SK-N-MC (cell line): ENCODE data around the gene KLHL7.

Source experiments
- DNase-seq: peaks from one replicate; pipeline ENCODE4 v3.0.0-alpha.2; 2011; ENCODE audit warnings: low read depth, low spot score
- H3K27ac ChIP-seq: fragments of 200-600 bp; sonication (generic); 2 replicates; pipeline ENCODE4 v1.5.1; 2016; ENCODE audit warnings: mixed run types
- H3K36me3 ChIP-seq: fragments of 200-600 bp; sonication (generic); 2 replicates; pipeline ENCODE4 v1.6.1; 2017; ENCODE audit warnings: antibody characterized with exemption, low read length, mixed read lengths; ENCODE audit not compliant: insufficient read depth
- H3K4me3 ChIP-seq: fragments of 200-600 bp; sonication (generic); 2 replicates; pipeline ENCODE4 v1.5.1; 2016
- H3K9ac ChIP-seq: fragments of 200-600 bp; sonication (generic); 2 replicates; pipeline ENCODE4 v1.8.0; 2017; ENCODE audit warnings: mixed run types, mixed read lengths; ENCODE audit not compliant: insufficient read length
- H3K9me3 ChIP-seq: fragments of 200-600 bp; sonication (generic); 2 replicates; pipeline ENCODE4 v1.6.1; 2017; ENCODE audit warnings: low read depth, mild to moderate bottlenecking, antibody characterized with exemption, low read length, moderate library complexity, mixed read lengths
- EZH2 ChIP-seq: fragments of 200-600 bp; sonication (generic); IDR thresholded peaks from one replicate; pipeline ENCODE4 v1.6.1; 2017; ENCODE audit warnings: antibody characterized with exemption
- FOXP2 ChIP-seq: optimal IDR thresholded peaks from 2 replicates; pipeline ENCODE3; 2011; ENCODE audit warnings: mild to moderate bottlenecking, moderate library complexity; ENCODE audit not compliant: insufficient read depth; ENCODE audit errors: extremely low read length, control extremely low read depth
- POLR2AphosphoS5 ChIP-seq: IDR thresholded peaks from 2 replicates; pipeline ENCODE4 v1.6.1; 2012; ENCODE audit warnings: mild to moderate bottlenecking, low read depth, low read length, borderline replicate concordance

Gene KLHL7

DNA sequence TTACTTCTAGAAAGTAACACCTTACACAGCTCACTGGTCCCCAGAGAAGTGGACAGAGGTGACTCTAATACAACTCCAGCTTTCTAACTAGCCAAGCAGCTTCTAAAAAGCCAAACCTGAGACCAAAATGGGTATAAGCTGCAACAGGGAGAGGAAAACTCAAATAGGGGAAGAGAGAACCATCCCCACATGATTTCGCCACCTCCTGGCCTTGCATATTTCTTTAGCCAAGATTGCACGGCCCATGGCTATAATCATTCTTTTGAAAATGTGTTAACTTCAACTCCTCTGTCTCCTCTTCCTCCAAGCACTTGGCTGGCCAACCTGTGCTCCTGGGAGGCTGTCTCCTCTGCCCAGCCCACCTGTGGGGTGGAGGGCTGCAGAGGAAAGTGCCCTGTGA is 104.9 kb downstream of the KLHL7 start:
- H3K9ac ChIP-seq, result no peak overlapping the region

DNA sequence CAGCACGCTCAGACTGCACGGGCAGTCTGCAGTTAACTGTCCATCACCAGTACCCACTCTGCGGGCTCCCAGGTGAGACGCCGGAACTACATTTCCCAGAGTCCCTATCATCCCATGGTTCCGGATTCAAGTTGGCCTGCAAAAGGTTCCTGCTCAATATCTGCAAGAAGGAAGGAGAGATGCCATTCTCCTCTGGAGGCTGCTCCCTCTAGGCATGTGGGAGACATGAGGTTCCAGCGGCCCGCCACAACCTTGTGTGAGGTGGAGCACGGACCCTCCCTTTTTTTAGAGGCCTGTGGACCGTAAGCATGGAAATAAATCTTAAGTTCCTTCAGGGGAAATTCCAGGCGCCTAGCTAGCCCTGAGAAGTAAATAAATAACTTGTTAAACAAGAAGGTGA is 106.0 kb downstream of the KLHL7 start:
- Histone ChIP-seq H3K4me3 (no peak overlapping the region), H3K27ac (no peak overlapping the region), H3K36me3 (no peaks in the 10 kb centered on the region), H3K9me3 (no peaks in the 10 kb centered on the region), H3K9ac (no peak overlapping the region)
- DNase-seq, result no peak
- TF ChIP-seq POLR2AphosphoS5 (no peak), EZH2 (no peak), FOXP2 (no peak)

More for the DNA sequence above, 104.9 kb downstream of the KLHL7 start:
- TF ChIP-seq EZH2, result no peak
- TF ChIP-seq POLR2AphosphoS5, result no peak
- no peak for TF ChIP-seq FOXP2
- H3K36me3 ChIP-seq, result no peaks in the 10 kb centered on the region
- no peaks in the 10 kb centered on the region for H3K9me3 ChIP-seq
- no peak overlapping the region for H3K4me3 ChIP-seq
- H3K27ac ChIP-seq, result no peak overlapping the region
- DNase-seq, result no peak

DNA sequence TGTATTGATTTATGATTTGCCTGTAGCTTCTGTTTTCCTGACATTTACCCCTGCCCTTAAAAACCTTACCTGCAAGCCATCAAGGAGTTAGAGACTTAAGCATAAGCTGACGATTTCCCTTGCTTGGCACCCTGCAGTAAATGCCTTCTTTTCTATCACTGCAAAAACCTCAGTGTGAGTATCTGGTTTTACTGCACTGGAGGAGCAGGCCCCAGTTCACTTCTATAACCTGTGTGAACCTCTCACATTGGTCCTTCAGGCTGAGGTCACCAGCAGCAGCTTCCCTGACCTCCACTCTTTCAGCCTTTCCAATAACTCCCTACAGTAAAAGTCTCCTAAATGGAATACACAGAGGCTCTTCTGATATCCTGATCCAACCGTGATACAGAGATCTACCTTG is 106.8 kb downstream of the KLHL7 start:
- DNase-seq, result no peak
- Histone ChIP-seq H3K9me3 (no peaks in the 10 kb centered on the region), H3K27ac (no peak overlapping the region), H3K9ac (no peak overlapping the region), H3K4me3 (no peak overlapping the region), H3K36me3 (no peaks in the 10 kb centered on the region)
- TF ChIP-seq EZH2 (no peak), FOXP2 (no peak), POLR2AphosphoS5 (no peak)

DNA sequence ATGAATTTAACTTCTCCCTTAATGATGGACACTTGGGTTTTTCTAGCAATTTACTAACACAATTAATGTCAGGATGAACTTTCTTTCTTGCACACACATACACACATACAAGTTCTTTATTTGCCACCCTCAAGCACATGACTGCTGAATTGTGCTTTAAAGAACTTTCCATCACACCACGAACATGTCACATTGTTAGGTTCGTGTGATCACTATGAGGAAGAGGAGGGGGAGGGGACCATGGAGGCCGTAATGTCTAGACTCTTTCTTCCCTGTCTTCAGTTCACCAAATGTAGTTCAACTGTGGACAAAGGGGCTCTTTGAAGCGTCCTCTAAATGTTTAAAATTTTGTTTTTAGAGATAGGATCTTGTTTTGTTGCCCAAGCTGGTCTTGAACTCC is 107.3 kb downstream of the KLHL7 start:
- no peak overlapping the region for H3K9ac ChIP-seq
- no peak overlapping the region for H3K27ac ChIP-seq
- H3K36me3 ChIP-seq, result no peaks in the 10 kb centered on the region
- no peaks in the 10 kb centered on the region for H3K9me3 ChIP-seq
- TF ChIP-seq POLR2AphosphoS5 (no peak), EZH2 (no peak), FOXP2 (no peak)
- no peak for DNase-seq
- H3K4me3 ChIP-seq, result no peak overlapping the region

DNA sequence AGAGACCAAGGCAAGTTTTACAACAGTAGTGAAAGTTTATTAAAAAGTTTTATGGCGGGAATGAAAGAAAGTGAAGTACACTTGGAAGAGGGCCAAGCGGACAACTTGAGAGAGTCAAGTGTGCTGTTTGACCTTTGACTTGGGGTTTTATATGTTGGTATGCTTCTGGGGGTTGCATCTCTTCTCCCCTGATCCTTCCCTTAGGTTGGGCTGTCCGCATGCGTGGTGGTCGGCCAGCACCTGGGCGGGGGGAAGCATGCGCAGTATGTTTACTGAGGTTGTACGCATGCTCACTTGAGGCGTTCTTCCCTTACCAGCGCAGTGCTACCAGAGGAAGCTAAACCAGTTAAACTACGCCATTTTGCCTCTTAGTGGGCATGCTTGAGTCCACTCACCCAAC is 108.2 kb downstream of the KLHL7 start:
- Histone ChIP-seq H3K36me3 (no peaks in the 10 kb centered on the region), H3K9me3 (no peaks in the 10 kb centered on the region), H3K27ac (no peak overlapping the region), H3K4me3 (no peak overlapping the region), H3K9ac (no peak overlapping the region)
- DNase-seq, result no peak
- no peak for TF ChIP-seq EZH2
- no peak for TF ChIP-seq POLR2AphosphoS5
- TF ChIP-seq FOXP2, result no peak

DNA sequence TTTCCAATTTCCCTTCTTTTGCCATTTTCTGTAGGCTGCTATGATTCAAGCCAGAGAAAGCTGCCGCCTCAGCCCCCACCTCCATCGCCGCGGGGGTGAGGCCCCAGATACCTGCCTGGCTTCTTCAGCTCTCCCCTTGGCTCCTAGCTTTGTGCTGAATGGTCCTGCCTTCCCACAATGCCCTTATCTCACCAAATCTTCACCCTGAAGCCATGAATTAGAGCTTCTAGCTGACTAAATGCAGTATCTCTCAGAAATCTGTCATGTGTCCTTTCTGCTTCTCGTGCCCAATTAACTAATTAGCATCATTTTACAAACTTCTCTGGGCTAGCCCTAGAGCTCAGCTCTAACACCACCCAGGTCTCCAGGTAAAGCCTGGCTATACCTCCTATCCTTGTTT is 108.8 kb downstream of the KLHL7 start:
- DNase-seq, result no peak
- Histone ChIP-seq H3K36me3 (no peaks in the 10 kb centered on the region), H3K27ac (no peak overlapping the region), H3K4me3 (no peak overlapping the region), H3K9me3 (no peaks in the 10 kb centered on the region), H3K9ac (no peak overlapping the region)
- TF ChIP-seq POLR2AphosphoS5 (no peak), EZH2 (no peak), FOXP2 (no peak)

DNA sequence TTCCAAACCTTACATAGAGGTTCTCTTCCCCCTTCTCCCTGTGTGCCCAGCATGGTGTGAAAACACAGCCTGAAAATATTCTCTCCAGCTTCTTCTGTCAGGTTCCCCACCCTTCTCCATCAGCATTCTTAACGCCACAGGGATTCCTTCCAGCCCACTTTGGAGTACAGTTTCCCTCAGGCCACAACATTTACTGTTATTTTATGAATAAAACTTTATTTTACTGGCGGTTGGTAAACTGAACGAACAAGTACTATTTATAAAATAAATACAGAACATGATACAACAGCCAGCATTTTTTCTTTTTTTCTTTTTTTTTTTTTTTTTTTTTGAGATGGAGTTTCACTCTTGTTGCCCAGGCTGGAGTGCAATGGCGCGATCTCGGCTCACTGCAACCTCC is 109.4 kb downstream of the KLHL7 start:
- DNase-seq, result no peak
- no peak for TF ChIP-seq FOXP2
- no peak for TF ChIP-seq EZH2
- TF ChIP-seq POLR2AphosphoS5, result no peak
- H3K4me3 ChIP-seq, result no peak overlapping the region
- H3K9ac ChIP-seq, result no peak overlapping the region
- H3K36me3 ChIP-seq, result no peaks in the 10 kb centered on the region
- no peaks in the 10 kb centered on the region for H3K9me3 ChIP-seq
- H3K27ac ChIP-seq, result no peak overlapping the region

DNA sequence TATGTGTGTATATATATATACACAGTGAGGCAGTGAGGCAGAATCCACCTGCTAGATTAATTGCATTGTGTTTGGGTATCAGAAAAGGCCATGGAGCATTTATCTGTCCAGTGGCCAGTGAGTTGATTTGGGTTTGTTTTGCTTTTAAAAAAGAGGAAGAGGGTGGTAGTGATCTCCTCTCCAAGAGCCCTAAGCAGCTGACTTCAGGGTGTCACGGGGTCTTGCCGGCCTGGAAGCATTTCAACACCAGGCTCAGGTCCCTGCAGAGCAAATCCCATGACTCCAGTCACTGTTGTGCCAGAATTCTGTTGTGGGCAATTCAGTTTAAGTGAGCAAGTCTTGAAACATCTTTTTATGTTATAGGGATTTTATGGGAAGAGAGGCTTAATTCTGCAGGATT is 110.4 kb downstream of the KLHL7 start:
- no peak for DNase-seq
- no peak overlapping the region for H3K4me3 ChIP-seq
- H3K9ac ChIP-seq, result no peak overlapping the region
- TF ChIP-seq FOXP2 (no peak), EZH2 (no peak), POLR2AphosphoS5 (no peak)
- no peaks in the 10 kb centered on the region for H3K36me3 ChIP-seq
- H3K9me3 ChIP-seq, result no peaks in the 10 kb centered on the region
- H3K27ac ChIP-seq, result no peak overlapping the region

DNA sequence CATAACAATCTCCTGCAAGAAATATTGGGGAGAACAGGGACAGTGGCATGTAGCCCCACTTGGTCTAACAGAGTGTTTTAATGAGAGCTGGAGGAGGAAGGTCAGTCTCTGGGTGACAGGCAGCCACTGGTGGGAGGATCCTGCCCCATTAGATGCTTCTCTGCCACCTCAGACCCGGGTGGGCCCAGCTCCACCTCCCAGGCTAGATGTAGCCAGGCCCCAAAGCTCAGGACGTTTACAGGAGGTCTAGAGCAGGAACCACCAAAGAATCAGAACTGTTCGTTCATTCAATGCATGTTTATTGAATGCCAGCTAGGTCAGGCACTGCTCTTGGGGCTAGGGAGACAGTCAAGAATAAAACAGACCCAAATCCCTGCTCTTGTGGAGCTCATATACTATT is 112.6 kb downstream of the KLHL7 start:
- H3K9ac ChIP-seq, result no peak overlapping the region

More for the DNA sequence above, 112.6 kb downstream of the KLHL7 start:
- Histone ChIP-seq H3K36me3 (no peaks in the 10 kb centered on the region), H3K4me3 (no peak overlapping the region), H3K27ac (no peak overlapping the region), H3K9me3 (no peaks in the 10 kb centered on the region)
- DNase-seq, result no peak
- no peak for TF ChIP-seq POLR2AphosphoS5
- no peak for TF ChIP-seq EZH2
- no peak for TF ChIP-seq FOXP2
